ENCODE measurements around the gene AUNIP.

The AUNIP gene

DNA sequence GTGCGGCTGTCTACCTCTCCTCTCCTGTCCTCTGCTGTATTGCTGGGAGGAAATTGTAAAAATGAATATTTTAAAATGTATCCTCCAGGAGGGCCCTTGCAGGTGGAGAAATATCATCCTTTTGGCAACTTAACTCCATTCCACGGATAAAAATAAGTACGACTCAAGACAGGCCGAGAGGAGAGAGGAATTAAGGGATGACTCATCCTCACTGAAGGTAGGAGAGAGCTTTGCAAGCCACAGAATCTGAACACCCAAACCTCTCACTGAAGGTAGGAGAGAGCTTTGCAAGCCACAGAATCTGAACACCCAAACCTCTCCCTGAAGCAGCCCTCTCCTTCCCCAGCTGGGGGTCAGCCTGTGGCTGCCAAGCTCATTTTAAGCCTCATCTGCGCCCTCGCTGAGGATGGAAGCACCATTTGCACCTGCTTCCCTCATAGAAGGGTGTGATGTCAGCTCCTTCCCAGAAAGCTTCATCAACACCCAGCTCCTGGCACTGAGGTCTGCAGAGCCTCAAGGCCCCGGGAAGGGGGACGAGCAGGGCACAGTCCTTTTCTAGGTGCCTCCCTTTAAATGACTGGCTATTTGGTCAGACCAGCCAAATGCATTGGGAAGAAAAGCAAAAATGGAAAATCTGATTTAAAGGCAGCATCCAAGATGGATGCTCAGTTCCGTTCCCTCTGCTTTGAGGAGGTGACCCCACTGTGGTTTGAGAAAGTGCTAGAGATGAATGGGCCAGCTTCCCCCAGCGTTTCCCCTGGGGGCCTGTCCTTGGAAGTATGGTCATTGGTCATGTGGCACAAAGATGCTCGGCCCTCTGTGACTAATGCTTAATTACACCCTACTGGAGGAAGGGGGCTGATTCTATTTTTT lies 72.1 kb downstream of the AUNIP start:
- H3K27me3 Mint-ChIP-seq (ENCODE audit: low read depth), result peaks cover 26% of the 10 kb centered on the region
- peaks cover 19% of the 10 kb centered on the region for H3K4me1 Mint-ChIP-seq
- H3K4me3 Mint-ChIP-seq, result no peak overlapping the region
- TF ChIP-seq, protein P1, sequence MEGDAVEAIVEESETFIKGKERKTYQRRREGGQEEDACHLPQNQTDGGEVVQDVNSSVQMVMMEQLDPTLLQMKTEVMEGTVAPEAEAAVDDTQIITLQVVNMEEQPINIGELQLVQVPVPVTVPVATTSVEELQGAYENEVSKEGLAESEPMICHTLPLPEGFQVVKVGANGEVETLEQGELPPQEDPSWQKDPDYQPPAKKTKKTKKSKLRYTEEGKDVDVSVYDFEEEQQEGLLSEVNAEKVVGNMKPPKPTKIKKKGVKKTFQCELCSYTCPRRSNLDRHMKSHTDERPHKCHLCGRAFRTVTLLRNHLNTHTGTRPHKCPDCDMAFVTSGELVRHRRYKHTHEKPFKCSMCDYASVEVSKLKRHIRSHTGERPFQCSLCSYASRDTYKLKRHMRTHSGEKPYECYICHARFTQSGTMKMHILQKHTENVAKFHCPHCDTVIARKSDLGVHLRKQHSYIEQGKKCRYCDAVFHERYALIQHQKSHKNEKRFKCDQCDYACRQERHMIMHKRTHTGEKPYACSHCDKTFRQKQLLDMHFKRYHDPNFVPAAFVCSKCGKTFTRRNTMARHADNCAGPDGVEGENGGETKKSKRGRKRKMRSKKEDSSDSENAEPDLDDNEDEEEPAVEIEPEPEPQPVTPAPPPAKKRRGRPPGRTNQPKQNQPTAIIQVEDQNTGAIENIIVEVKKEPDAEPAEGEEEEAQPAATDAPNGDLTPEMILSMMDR (IDR thresholded peaks at IDR 0.05; ENCODE audit: unreplicated experiment in 3 of 3), result no peak
- H3K9me3 Mint-ChIP-seq, result no peaks in the 10 kb centered on the region
- no peak overlapping the region for H3K27ac Mint-ChIP-seq
- H3K36me3 Mint-ChIP-seq (ENCODE audit: low read depth), result peaks cover 4% of the 10 kb centered on the region

DNA sequence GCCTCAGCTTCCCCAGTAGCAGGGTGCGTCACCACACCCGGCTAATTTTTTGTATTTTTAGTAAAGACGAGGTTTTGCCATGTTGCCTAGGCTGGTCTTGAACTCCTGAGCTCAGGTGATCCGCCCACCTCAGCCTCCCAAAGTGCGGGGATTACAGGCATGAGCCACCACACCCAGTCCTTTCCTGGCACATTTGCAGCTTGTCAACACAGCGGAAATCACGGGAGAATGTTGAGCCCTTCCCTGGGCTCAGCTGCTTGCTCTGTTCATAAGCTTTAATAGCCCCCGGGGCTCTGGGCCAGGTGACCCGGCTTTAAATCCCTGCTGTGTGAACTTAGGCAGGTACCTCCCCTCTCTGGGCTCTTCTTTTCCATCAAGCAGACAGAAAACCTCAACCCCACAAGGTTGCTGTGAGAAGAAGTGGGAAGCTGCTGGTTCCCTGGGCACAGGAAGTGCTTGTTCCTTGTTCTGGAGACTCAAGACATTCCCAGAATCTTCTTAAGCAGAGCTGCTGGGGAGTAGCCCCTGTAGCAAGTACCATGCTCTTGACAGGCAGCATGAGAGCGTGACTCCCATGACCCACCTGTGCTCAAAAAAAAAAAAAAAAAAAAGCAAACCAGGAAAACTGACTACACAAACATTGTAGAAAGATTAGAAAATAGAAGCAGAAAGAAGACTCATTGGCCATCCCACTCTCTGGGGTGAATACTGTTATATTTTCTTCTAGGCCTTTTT lies 73.8 kb downstream of the AUNIP start:
- no peaks in the 10 kb centered on the region for H3K9me3 Mint-ChIP-seq
- H3K4me3 Mint-ChIP-seq, result no peak overlapping the region
- TF ChIP-seq, protein P1 (IDR thresholded peaks at IDR 0.05; ENCODE audit: unreplicated experiment in 3 of 3), result no peak
- H3K27me3 Mint-ChIP-seq (ENCODE audit: low read depth), result peaks cover 30% of the 10 kb centered on the region
- H3K4me1 Mint-ChIP-seq, result peaks cover 18% of the 10 kb centered on the region
- H3K27ac Mint-ChIP-seq, result no peak overlapping the region
- peaks cover 4% of the 10 kb centered on the region for H3K36me3 Mint-ChIP-seq (ENCODE audit: low read depth)

DNA sequence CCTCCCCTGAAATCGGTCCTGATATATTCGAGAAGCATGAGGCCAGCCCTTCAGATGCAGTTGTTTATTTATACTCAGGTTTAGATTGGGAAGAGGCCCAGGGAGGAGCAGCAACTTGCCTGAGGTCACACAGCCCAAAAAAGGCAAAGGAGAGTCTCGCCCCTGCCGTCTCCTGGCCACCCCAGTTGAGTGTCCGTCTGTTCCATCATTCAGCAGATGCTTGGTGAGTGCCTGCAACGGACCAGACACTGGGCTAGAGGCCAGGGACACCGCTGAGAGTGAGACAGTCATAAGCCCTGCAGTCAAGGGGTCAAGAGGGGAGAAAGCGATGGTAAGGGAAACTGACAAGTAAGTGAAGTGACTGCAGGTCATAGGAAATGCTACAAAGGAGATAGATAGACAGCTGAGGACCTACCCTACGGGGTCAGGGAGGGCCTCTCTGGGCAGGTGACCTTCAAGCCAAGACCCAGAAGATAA lies 74.6 kb downstream of the AUNIP start:
- no peak overlapping the region for H3K27ac Mint-ChIP-seq
- H3K4me1 Mint-ChIP-seq, result peaks cover 27% of the 10 kb centered on the region
- H3K9me3 Mint-ChIP-seq, result no peaks in the 10 kb centered on the region
- H3K36me3 Mint-ChIP-seq (ENCODE audit: low read depth), result no peaks in the 10 kb centered on the region
- H3K4me3 Mint-ChIP-seq, result no peak overlapping the region
- peaks cover 27% of the 10 kb centered on the region for H3K27me3 Mint-ChIP-seq (ENCODE audit: low read depth)
- TF ChIP-seq, protein P1 (IDR thresholded peaks at IDR 0.05; ENCODE audit: unreplicated experiment in 3 of 3), result no peak

Data from nephron (organoid).